Measurements from ENCODE around the gene CALR.

DNA sequence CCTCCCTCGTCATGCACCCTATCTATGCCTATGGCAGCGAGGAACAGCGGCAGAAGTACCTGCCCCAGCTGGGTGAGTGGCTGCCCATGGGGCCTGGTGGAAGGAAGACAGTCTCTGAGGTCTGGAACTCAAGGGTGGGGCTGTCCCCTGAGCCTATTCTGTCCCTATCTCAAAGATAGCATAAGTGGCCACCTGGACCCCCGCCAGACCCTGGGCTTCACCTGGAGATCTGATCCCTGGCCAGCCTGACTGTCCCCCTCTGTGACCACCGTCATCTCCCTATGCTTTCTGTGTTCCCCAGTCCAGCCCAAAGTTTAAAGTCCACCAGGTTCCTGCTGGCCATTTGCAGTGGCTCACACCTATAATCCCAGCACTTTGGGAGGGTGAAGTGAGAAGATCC, 44.8 kb upstream of the CALR start:
- no peak for TF ChIP-seq EZH2phosphoT487 (IDR thresholded peaks at IDR 0.05; ENCODE audit: insufficient read depth, low read depth)
- no peak for TF ChIP-seq EZH2 (IDR thresholded peaks at IDR 0.05; ENCODE audit: insufficient read depth, poor library complexity, severe bottlenecking)
